Effector CD4-positive, alpha-beta T cell (primary cell): ENCODE data around the gene PKIB.

Source experiments
- DNase-seq: peaks from one replicate; pipeline ENCODE4 v3.0.0-alpha.2; 2020

PKIB gene

GRCh38 chr6:122751326-122751725 is 141.1 kb downstream of the PKIB start:
- no peak for DNase-seq

GRCh38 chr6:122752459-122752858 is 142.3 kb downstream of the PKIB start:
- no peak for DNase-seq

GRCh38 chr6:122753000-122753687 is 142.9 kb downstream of the PKIB start:
- DNase-seq, result no peak

- no peak for DNase-seq
These were observed 143.5 kb downstream of the PKIB start for GRCh38 chr6:122753688-122754056.

- no peak for DNase-seq
These were observed 144.1 kb downstream of the PKIB start for GRCh38 chr6:122754191-122754731.

- DNase-seq, result no peak
These were observed 145.7 kb downstream of the PKIB start for GRCh38 chr6:122755901-122756300.

- DNase-seq, result no peak
These were observed 148.7 kb downstream of the PKIB start for GRCh38 chr6:122758927-122759334.

- DNase-seq, result no peak
These were observed 150.1 kb downstream of the PKIB start for GRCh38 chr6:122760330-122760729.

- no peak for DNase-seq
These were observed 156.1 kb downstream of the PKIB start for GRCh38 chr6:122766256-122766655.

GRCh38 chr6:122770835-122771601 is 160.8 kb downstream of the PKIB start:
- no peak for DNase-seq

- no peak for DNase-seq
These were observed 162.7 kb downstream of the PKIB start for GRCh38 chr6:122772724-122773415.
